RWPE2 (cell line): ENCODE measurements around the gene STX16.
A peak's percentile ranks its signal among the peaks of the same experiment; 100 is the strongest.

Experiments used
- ATAC-seq: fragments of 200-7000 bp; cut with Tn5 transposase; 3 replicates; pipeline ENCODE4 v1.9.1; 2021; ENCODE audit warnings: low read depth
- DNase-seq: peaks from one replicate; pipeline ENCODE4 v3.0.0-alpha.2; 2020; ENCODE audit warnings: low spot score
- H3K27ac ChIP-seq: fragments of 450-650 bp; 2 replicates; pipeline ENCODE4 v1.5.1; 2017; ENCODE audit warnings: mild to moderate bottlenecking; ENCODE audit not compliant: poor library complexity, severe bottlenecking
- H3K27me3 ChIP-seq: fragments of 250-450 bp; sonication (Bioruptor Pico); 2 replicates; pipeline ENCODE4 v1.5.1; 2021; ENCODE audit warnings: mild to moderate bottlenecking, moderate library complexity; ENCODE audit not compliant: insufficient read depth, poor library complexity, severe bottlenecking
- H3K36me3 ChIP-seq: fragments of 250-450 bp; sonication (Bioruptor Pico); 2 replicates; pipeline ENCODE4 v1.5.1; 2020; ENCODE audit warnings: low read depth, mild to moderate bottlenecking, moderate library complexity
- H3K4me1 ChIP-seq: fragments of 250-450 bp; sonication (Bioruptor Pico); 2 replicates; pipeline ENCODE4 v1.5.1; 2021; ENCODE audit warnings: mild to moderate bottlenecking, moderate library complexity; ENCODE audit not compliant: insufficient read depth, poor library complexity, severe bottlenecking
- H3K4me3 ChIP-seq: fragments of 250-450 bp; sonication (Bioruptor Pico); 2 replicates; pipeline ENCODE4 v1.5.1; 2021; ENCODE audit warnings: mild to moderate bottlenecking, moderate library complexity; ENCODE audit not compliant: severe bottlenecking
- H3K9me3 ChIP-seq: fragments of 250-450 bp; sonication (Bioruptor Pico); 2 replicates; pipeline ENCODE4 v1.5.1; 2021; ENCODE audit warnings: mild to moderate bottlenecking, moderate library complexity; ENCODE audit not compliant: severe bottlenecking
- CTCF ChIP-seq: fragments of 450-650 bp; IDR thresholded peaks from one replicate; pipeline ENCODE4 v1.5.1; 2017; ENCODE audit warnings: mild to moderate bottlenecking, moderate library complexity; ENCODE audit not compliant: poor library complexity, severe bottlenecking

STX16 gene

DNA sequence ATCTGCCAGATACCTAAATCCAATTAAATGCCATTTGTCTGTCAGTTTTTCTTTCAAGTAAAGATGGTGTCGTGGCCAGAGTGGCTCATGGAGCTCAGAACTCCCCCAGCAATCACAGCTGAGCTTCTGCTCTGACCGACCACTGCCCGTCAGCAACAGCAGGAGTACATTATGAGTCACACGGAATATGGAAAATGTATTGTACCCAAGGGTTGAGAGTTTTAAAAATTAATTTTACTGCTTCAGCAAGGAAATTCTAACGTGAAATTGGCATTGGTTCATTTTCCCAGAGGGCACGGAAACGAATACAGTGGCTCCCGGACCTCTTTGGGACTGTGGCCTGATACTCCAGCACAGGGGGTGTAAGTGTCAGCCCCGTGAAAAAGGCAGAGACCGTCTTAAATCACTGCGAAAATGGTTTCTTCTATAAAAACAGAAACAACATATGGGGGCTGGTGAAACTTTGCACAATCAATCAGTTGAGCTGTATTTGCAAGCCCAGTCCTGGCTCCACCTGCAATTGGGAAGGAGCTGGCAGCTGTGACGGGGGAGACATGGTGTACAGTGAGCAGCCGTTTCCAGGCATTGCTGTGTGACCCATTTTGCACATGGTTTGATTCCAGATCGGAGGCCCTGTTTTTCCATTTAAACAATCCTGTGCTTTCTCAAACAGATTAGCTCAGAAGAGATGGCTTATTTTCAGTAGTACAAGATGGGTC lies 54.3 kb downstream of the STX16 start:
- peak; percentile 64 for DNase-seq
- Histone ChIP-seq H3K4me3 (no peak overlapping the region), H3K4me1 (no peaks in the 10 kb centered on the region), H3K36me3 (peaks cover 29% of the 10 kb centered on the region), H3K27ac (no peak overlapping the region), H3K9me3 (no peaks in the 10 kb centered on the region), H3K27me3 (no peaks in the 10 kb centered on the region)
- no peak for TF ChIP-seq CTCF
- ATAC-seq = no peak

DNA sequence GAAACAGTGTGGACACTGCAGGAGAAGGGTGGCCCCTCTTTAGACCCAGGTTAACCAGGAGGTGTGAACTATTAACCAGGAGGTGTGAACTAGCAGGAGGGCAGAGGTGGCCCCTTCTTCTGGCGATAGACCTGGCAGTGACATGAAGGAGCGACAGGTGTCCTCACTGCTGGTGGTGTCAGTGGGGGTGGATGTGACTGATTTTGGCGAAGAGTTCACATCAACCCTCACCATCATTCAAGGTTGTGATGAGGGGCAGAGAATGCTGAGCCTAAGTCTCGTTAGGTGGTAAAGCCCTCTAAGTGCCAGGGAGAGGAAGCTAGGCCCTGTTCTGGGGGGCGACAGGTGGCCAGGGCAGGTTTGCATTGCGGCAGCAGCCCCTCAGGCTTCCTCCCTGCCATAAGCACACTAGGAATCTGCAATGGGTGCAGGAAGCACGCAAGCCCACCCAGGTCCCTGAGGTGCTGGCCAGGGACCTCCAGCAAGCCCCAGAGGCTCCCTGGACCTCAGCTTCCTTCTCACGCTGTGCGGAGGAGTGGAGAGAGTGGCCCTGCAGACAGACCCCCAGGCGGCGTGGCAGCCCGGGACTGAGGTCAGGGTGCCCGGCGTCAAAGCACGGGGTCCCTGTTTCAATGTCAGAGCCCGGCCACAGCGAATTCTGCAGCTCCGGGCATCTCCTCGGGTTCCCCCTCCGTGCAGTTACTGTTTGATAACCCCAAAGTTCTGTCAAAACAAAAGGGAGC lies 55.2 kb downstream of the STX16 start:
- Histone ChIP-seq H3K9me3 (no peaks in the 10 kb centered on the region), H3K36me3 (peaks cover 28% of the 10 kb centered on the region), H3K27ac (no peak overlapping the region), H3K27me3 (no peaks in the 10 kb centered on the region), H3K4me3 (no peak overlapping the region), H3K4me1 (no peaks in the 10 kb centered on the region)
- no peak for TF ChIP-seq CTCF
- ATAC-seq = no peak
- DNase-seq = peak; percentile 77

DNA sequence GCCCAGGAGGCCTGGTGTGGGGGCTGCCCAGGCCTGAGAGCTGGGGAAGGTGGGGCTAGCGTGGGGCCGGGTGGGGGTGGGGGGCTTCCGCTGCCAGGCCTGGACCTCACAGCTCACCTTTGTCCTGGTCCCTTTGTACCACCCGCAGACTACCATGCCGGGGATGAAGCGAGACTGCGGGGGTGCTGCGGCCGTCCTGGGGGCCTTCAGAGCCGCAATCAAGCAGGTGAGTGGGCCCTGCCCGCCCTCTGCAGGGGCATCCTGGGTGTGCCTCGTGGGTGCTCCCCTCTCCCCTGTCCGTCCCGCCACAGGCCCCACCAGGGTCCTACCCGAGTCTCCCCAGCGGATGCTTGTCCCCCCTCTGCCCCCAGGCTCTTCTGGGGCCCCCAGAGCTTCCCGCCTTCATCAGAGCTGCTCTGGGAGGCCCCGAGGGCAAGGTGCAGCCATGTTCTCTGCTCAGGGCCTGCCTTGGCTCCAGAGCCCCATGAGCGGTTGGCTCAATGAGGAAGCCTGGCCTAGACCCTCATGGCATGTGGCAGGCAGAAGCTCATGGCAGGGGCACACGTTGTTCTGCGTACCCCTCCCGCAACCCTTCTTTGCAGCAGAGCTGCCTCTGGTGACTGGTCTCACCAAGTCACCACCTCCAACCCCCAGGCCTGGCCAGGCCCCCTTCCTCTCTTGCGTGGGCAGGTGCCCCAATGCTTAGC lies 56.0 kb downstream of the STX16 start:
- peaks cover 28% of the 10 kb centered on the region for H3K36me3 ChIP-seq
- ATAC-seq (no peak), DNase-seq (peak; percentile 80)

DNA sequence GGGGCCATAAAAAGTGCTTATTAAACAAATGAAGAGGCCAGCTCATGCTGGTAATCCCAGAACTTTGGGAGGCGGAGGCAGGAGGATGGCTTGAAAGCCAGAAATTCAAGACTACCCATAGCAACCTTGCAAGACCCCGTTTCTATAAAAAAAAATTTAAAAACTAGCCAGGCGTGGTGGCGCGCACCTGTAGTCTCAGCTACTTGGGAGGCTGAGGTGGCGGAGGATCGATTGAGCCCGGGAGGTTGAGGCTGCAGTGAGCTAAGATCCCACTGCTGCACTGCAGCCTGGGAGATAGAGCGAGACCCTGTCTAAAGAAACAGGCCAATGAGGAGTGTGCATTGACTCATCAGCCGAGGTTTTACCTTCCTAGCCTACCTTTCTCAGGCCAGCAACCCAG lies 56.7 kb downstream of the STX16 start:
- Histone ChIP-seq H3K9me3 (no peaks in the 10 kb centered on the region), H3K4me3 (no peak overlapping the region), H3K36me3 (peaks cover 23% of the 10 kb centered on the region), H3K27me3 (no peaks in the 10 kb centered on the region), H3K27ac (no peak overlapping the region), H3K4me1 (no peaks in the 10 kb centered on the region)
- ATAC-seq (no peak), DNase-seq (peak; percentile 52)
- no peak for TF ChIP-seq CTCF

More for the DNA sequence above, 56.0 kb downstream of the STX16 start:
- TF ChIP-seq CTCF = no peak
- H3K4me3 ChIP-seq = no peak overlapping the region
- H3K4me1 ChIP-seq = no peaks in the 10 kb centered on the region
- no peaks in the 10 kb centered on the region for H3K9me3 ChIP-seq
- H3K27ac ChIP-seq = no peak overlapping the region
- H3K27me3 ChIP-seq = no peaks in the 10 kb centered on the region
